ENCODE results near the gene PIEZO2.
"Not testable (repeated sequence)": the region's sequence is repeated elsewhere in the genome, so short reads cannot be mapped to it uniquely, and the experiment has no call there.

The PIEZO2 gene

GRCh38 chr18:10973567-10974203 is 175.7 kb downstream of the PIEZO2 start:
- DNase-seq (ENCODE audit: low read depth), result no peak

- no peak for DNase-seq (ENCODE audit: low read depth)
Measured at GRCh38 chr18:10971717-10972116, 177.7 kb downstream of the PIEZO2 start.

GRCh38 chr18:10965119-10965518 is 184.2 kb downstream of the PIEZO2 start:
- DNase-seq (ENCODE audit: low read depth), result peak; percentile 12

GRCh38 chr18:10953672-10954071 is 195.7 kb downstream of the PIEZO2 start:
- DNase-seq (ENCODE audit: low read depth), result no peak

GRCh38 chr18:10951631-10952544 is 197.5 kb downstream of the PIEZO2 start:
- no peak for DNase-seq (ENCODE audit: low read depth)

- DNase-seq (ENCODE audit: low read depth), result no peak
Measured at GRCh38 chr18:10950876-10951630, 198.3 kb downstream of the PIEZO2 start.

GRCh38 chr18:10950080-10950875 is 199.1 kb downstream of the PIEZO2 start:
- DNase-seq (ENCODE audit: low read depth), result no peak

GRCh38 chr18:10949655-10950054 is 199.7 kb downstream of the PIEZO2 start:
- DNase-seq (ENCODE audit: low read depth), result no peak

- no peak for DNase-seq (ENCODE audit: low read depth)
Measured at GRCh38 chr18:10948421-10948820, 200.9 kb downstream of the PIEZO2 start.

GRCh38 chr18:10946058-10946457 is 203.3 kb downstream of the PIEZO2 start:
- no peak for DNase-seq (ENCODE audit: low read depth)

- no peak for DNase-seq (ENCODE audit: low read depth)
Measured at GRCh38 chr18:10942998-10943397, 206.4 kb downstream of the PIEZO2 start.

- no peak for DNase-seq (ENCODE audit: low read depth)
Measured at GRCh38 chr18:10939822-10940221, 209.5 kb downstream of the PIEZO2 start.

- no peak for DNase-seq (ENCODE audit: low read depth)
Measured at GRCh38 chr18:10937743-10938640, 211.4 kb downstream of the PIEZO2 start.

- no peak for DNase-seq (ENCODE audit: low read depth)
Measured at GRCh38 chr18:10936176-10937053, 213.0 kb downstream of the PIEZO2 start.

- no peak for DNase-seq (ENCODE audit: low read depth)
Measured at GRCh38 chr18:10935588-10935987, 213.8 kb downstream of the PIEZO2 start.

- DNase-seq (ENCODE audit: low read depth), result not testable (repeated sequence)
Measured at GRCh38 chr18:10933648-10934047, 215.7 kb downstream of the PIEZO2 start.

- no peak for DNase-seq (ENCODE audit: low read depth)
Measured at GRCh38 chr18:10930076-10930475, 219.3 kb downstream of the PIEZO2 start.

- DNase-seq (ENCODE audit: low read depth), result no peak
Measured at GRCh38 chr18:10928772-10929373, 220.5 kb downstream of the PIEZO2 start.
